PC-3 (cell line): ENCODE data around the gene PDCD10. TPM values are rescaled to one million over a fixed set of nuclear protein-coding genes. Genes with fewer than 3 reads are reported as not detected.

Experiments
- ATAC-seq: fragments of 200-7000 bp; cut with Tn5 transposase; 2 replicates; pipeline ENCODE4 v1.9.1; 2020; ENCODE audit warnings: mild to moderate bottlenecking, moderate library complexity
- BruUV-seq: library from RNA; stranded (reverse); fragments of 400-500 nt; replicated peaks from 2 replicates; lab custom pipeline; 2021; lab: Mats Ljungman, UMichigan
- CTCF ChIA-PET: fragments of 300-600 bp; sonication (Branson Sonifier 250); formaldehyde crosslinking; loops from one replicate; lab custom pipeline; 2022; ENCODE audit warnings: antibody characterized with exemption; lab: Charles Lee
- POLR2A ChIA-PET: fragments of 300-600 bp; sonication (Branson Sonifier 250); formaldehyde crosslinking; loops from one replicate; lab custom pipeline; 2022; ENCODE audit warnings: antibody characterized with exemption; ENCODE audit not compliant: unreplicated experiment; lab: Charles Lee
- DNase-seq: peaks from one replicate; pipeline ENCODE4 v3.0.0-alpha.2; 2015
- H2AFZ ChIP-seq: fragments of 300-600 bp; sonication (generic); 2 replicates; pipeline ENCODE4 v1.6.0; 2016; ENCODE audit warnings: antibody characterized with exemption, low read length
- H3F3A ChIP-seq: fragments of 300-600 bp; sonication (generic); one replicate; pipeline ENCODE4 v1.6.0; 2017; ENCODE audit warnings: antibody characterized with exemption, low read length, control low read depth, mild to moderate bottlenecking; ENCODE audit not compliant: unreplicated experiment
- H3K27ac ChIP-seq: fragments of 300-600 bp; sonication (generic); 2 replicates; pipeline ENCODE4 v1.5.1; 2016; ENCODE audit warnings: mild to moderate bottlenecking, low read length
- H3K27me3 ChIP-seq: fragments of 300-600 bp; sonication (generic); 2 replicates; pipeline ENCODE4 v1.6.1; 2016; ENCODE audit warnings: low read length, mixed read lengths
- H3K36me3 ChIP-seq: fragments of 300-600 bp; sonication (generic); 2 replicates; pipeline ENCODE4 v1.6.1; 2016; ENCODE audit warnings: low read depth, mixed run types, low read length, mixed read lengths
- H3K4me1 ChIP-seq: fragments of 300-600 bp; sonication (generic); 2 replicates; pipeline ENCODE4 v1.5.1; 2016; ENCODE audit warnings: low read length; ENCODE audit not compliant: insufficient read depth
- H3K4me2 ChIP-seq: fragments of 300-600 bp; sonication (generic); 2 replicates; pipeline ENCODE4 v1.6.0; 2016; ENCODE audit warnings: low read length
- H3K4me3 ChIP-seq: fragments of 300-600 bp; sonication (generic); 2 replicates; pipeline ENCODE4 v1.5.1; 2016; ENCODE audit warnings: mild to moderate bottlenecking, low read length, mixed read lengths
- H3K79me2 ChIP-seq: fragments of 300-600 bp; sonication (generic); 2 replicates; pipeline ENCODE4 v1.6.1; 2017; ENCODE audit warnings: low read length, mixed read lengths
- H3K9ac ChIP-seq: fragments of 300-600 bp; sonication (generic); 2 replicates; pipeline ENCODE4 v1.6.0; 2016; ENCODE audit warnings: mild to moderate bottlenecking, low read length
- H3K9me2 ChIP-seq: fragments of 300-600 bp; sonication (generic); replicated peaks from 2 replicates; pipeline ENCODE4 v1.6.1; 2016; ENCODE audit warnings: mixed run types, low read length, mixed read lengths
- H3K9me3 ChIP-seq: fragments of 300-600 bp; sonication (generic); 2 replicates; pipeline ENCODE4 v1.6.1; 2016; ENCODE audit warnings: low read length, mixed read lengths
- H4K20me1 ChIP-seq: fragments of 300-600 bp; sonication (generic); 2 replicates; pipeline ENCODE4 v1.6.1; 2016; ENCODE audit warnings: low read length, mixed read lengths
- EZH2 ChIP-seq: fragments of 300-600 bp; sonication (generic); IDR thresholded peaks from one replicate; pipeline ENCODE4 v1.6.1; 2017; ENCODE audit warnings: antibody characterized with exemption, mild to moderate bottlenecking, low read length; ENCODE audit not compliant: unreplicated experiment
- EZH2phosphoT487 ChIP-seq: fragments of 300-600 bp; sonication (generic); IDR thresholded peaks from 2 replicates; pipeline ENCODE4 v1.6.1; 2018; ENCODE audit warnings: mild to moderate bottlenecking, antibody characterized with exemption, low read length, borderline replicate concordance
- intact Hi-C: fragments of 100-400 bp; cut with micrococcal nuclease; formaldehyde crosslinking; loops from 2 replicates; pipeline ENCODE4 v1.9.0; 2023
- total RNA-seq: library from RNA; depleted of rRNA; stranded (reverse); fragments of >200 nt; gene quantifications from 2 replicates; pipeline ENCODE4 v1.2.3, GENCODE V29; 2014
- TF ChIP-seq, protein P1 (sequence below): fragments of 300-600 bp; sonication (generic); conservative IDR thresholded peaks from 2 replicates; pipeline ENCODE4 v1.5.1; 2017; ENCODE audit warnings: antibody characterized with exemption, low read depth, mild to moderate bottlenecking, low read length

PDCD10 gene
- total RNA-seq, 1 experiment from 2014 or later = 105 TPM

DNA sequence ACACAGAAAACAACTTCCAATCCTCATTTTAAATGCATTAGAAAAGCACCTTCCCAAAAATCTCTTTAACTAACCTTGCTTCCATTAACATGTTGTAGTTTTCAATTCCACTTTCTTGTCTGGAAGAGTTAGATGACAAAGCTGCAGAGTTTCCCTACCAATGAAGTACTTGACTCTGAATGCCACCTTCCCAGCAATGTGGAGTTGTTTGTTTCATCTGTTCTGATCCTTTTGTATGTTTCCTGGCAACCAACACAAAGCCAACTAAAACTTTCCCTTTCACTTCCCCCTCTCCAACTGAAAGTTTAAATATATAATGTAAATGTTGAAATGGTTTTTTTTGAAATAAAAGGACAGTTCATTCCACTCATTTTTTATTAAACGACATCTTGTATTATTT is 80.9 kb downstream of the PDCD10 start, which contains the start of gene WDR49:
Gene WDR49, minus strand, starts transcription at position 183 of the 400 bp plus-strand sequence. CDS start 517 bp downstream, outside the sequence.
- no TSS peak for BruUV-seq
- Histone ChIP-seq H4K20me1 (no peaks in the 10 kb centered on the region), H3K36me3 (no peaks in the 10 kb centered on the region), H3K27me3 (no peaks in the 10 kb centered on the region), H3K9me3 (no peaks in the 10 kb centered on the region), H3K9ac (no peak within 1 kb of the TSS), H3K4me2 (no peak within 1 kb of the TSS), H3K9me2 (no peaks in the 10 kb centered on the region), H3K4me3 (no peak within 1 kb of the TSS), H3K4me1 (no peaks in the 10 kb centered on the region), H3K27ac (no peak within 1 kb of the TSS), H2AFZ (no peak within 1 kb of the TSS), H3K79me2 (no peaks in the 10 kb centered on the region), H3F3A (no peaks in the 10 kb centered on the region)
- DNase-seq (no peak), ATAC-seq (no peak)
- TF ChIP-seq EZH2phosphoT487 (no peak), EZH2 (no peak)
- TF ChIP-seq, protein P1, sequence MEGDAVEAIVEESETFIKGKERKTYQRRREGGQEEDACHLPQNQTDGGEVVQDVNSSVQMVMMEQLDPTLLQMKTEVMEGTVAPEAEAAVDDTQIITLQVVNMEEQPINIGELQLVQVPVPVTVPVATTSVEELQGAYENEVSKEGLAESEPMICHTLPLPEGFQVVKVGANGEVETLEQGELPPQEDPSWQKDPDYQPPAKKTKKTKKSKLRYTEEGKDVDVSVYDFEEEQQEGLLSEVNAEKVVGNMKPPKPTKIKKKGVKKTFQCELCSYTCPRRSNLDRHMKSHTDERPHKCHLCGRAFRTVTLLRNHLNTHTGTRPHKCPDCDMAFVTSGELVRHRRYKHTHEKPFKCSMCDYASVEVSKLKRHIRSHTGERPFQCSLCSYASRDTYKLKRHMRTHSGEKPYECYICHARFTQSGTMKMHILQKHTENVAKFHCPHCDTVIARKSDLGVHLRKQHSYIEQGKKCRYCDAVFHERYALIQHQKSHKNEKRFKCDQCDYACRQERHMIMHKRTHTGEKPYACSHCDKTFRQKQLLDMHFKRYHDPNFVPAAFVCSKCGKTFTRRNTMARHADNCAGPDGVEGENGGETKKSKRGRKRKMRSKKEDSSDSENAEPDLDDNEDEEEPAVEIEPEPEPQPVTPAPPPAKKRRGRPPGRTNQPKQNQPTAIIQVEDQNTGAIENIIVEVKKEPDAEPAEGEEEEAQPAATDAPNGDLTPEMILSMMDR = no peak
- ChIA-PET CTCF (no interaction called here), POLR2A (no interaction called here)
- intact Hi-C loops = no loop called here

DNA sequence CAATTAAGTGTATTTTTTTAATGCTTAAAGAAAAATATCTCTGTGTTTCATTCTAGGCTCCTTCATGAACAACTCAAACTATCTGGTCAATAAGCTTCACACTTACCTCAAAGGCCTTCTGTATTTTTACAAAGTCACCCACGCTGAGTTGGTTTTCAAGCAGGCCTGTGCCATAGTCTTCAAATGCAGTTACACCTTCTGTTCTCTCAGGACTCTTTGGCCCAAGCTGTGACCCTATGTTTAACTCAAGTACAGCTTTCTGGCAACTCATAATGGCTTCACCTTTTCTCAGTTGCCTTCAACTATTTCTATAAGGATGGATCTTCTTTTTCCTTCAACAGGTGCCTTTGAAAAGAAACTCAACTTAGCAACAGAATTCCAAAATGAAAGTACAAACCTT is 81.5 kb downstream of the PDCD10 start:
- no peak overlapping the region for H2AFZ ChIP-seq
- no peaks in the 10 kb centered on the region for H3K9me3 ChIP-seq
- H3K4me3 ChIP-seq = no peak overlapping the region
- no peaks in the 10 kb centered on the region for H3K36me3 ChIP-seq
- no peaks in the 10 kb centered on the region for H4K20me1 ChIP-seq
- no TSS peak for BruUV-seq
- H3K4me1 ChIP-seq = no peaks in the 10 kb centered on the region
- no peak overlapping the region for H3K4me2 ChIP-seq
- ChIA-PET POLR2A (no interaction called here), CTCF (no interaction called here)
- no peaks in the 10 kb centered on the region for H3K79me2 ChIP-seq
- no peaks in the 10 kb centered on the region for H3K27me3 ChIP-seq
- H3K9me2 ChIP-seq = no peaks in the 10 kb centered on the region
- H3K27ac ChIP-seq = no peak overlapping the region
- no peak for DNase-seq
- ATAC-seq = no peak
- intact Hi-C loops = no loop called here
- no peak overlapping the region for H3K9ac ChIP-seq
- TF ChIP-seq EZH2 (no peak), EZH2phosphoT487 (no peak)
- TF ChIP-seq, protein P1 = no peak
- no peaks in the 10 kb centered on the region for H3F3A ChIP-seq

DNA sequence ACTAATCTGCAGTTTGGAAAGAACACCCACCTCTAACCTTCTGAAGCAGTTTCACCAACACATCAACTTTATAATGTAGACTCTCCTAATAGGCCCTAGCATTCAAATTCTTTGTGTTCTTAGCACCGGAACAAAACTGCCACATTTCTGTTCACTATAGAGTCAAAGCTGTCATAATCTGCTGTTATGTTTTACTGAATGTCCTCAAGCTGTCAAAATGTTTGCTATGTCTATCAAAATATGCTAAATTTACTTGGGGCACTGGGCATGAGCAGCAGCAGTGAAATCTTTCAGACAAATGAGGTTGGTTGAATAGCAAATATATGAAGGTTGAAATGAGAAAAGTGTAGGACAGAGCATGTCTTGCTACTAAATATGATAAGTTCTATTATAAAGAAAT is 82.9 kb downstream of the PDCD10 start:
- no peak overlapping the region for H3K9ac ChIP-seq
- intact Hi-C loops = no loop called here

More for the DNA sequence above, 82.9 kb downstream of the PDCD10 start:
- POLR2A ChIA-PET = no interaction called here
- H3K4me3 ChIP-seq = no peak overlapping the region
- H3K27me3 ChIP-seq = peaks cover under 1% of the 10 kb centered on the region; the same call in 1 of the 2 replicates
- H3K4me1 ChIP-seq = no peaks in the 10 kb centered on the region
- TF ChIP-seq EZH2 (no peak), EZH2phosphoT487 (no peak)
- TF ChIP-seq, protein P1 = no peak
- no peak overlapping the region for H3K4me2 ChIP-seq
- no peaks in the 10 kb centered on the region for H3K9me2 ChIP-seq
- H3K9me3 ChIP-seq = no peaks in the 10 kb centered on the region
- CTCF ChIA-PET = no interaction called here
- H4K20me1 ChIP-seq = no peaks in the 10 kb centered on the region
- no peak overlapping the region for H2AFZ ChIP-seq
- no peaks in the 10 kb centered on the region for H3K79me2 ChIP-seq
- ATAC-seq (no peak), DNase-seq (no peak)
- no peaks in the 10 kb centered on the region for H3F3A ChIP-seq
- no peaks in the 10 kb centered on the region for H3K36me3 ChIP-seq
- no peak overlapping the region for H3K27ac ChIP-seq
- BruUV-seq = no TSS peak
